Measurements from ENCODE around the gene IP6K2.

The IP6K2 gene

DNA sequence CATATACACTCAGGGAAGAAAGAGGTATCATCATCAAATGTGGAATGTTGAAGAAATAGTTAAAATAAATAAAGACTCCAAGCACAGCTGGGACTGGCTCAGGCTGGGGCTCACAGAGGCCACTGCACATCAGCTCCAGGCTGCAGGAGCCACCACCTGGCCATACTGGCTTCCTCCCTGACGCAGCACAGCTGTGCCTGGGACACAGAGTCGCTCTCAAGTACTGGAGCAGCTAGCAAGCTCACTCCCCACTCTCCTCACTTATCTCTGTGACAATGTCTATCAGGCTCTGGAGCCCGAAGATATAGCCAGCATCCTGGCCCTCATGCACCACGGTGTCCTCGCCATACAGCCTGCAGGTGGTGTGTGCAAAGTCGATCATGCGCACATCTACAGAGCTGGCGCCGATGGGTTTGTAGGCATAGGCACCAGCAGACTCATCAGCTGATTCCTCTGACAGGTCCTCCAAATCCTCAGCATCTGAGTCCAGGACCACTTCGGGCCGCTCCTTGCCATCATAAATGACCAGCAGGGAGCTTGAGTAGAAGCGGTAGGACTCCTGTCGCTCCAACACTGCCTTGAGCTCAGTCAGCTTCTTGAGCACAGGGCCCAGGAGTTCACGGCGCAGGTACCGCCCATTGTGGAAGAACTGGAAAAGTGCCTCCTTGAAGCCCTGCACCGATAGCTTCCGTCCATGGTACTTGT is 28.8 kb downstream of the IP6K2 start:
- TF ChIP-seq, protein P1, sequence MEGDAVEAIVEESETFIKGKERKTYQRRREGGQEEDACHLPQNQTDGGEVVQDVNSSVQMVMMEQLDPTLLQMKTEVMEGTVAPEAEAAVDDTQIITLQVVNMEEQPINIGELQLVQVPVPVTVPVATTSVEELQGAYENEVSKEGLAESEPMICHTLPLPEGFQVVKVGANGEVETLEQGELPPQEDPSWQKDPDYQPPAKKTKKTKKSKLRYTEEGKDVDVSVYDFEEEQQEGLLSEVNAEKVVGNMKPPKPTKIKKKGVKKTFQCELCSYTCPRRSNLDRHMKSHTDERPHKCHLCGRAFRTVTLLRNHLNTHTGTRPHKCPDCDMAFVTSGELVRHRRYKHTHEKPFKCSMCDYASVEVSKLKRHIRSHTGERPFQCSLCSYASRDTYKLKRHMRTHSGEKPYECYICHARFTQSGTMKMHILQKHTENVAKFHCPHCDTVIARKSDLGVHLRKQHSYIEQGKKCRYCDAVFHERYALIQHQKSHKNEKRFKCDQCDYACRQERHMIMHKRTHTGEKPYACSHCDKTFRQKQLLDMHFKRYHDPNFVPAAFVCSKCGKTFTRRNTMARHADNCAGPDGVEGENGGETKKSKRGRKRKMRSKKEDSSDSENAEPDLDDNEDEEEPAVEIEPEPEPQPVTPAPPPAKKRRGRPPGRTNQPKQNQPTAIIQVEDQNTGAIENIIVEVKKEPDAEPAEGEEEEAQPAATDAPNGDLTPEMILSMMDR (IDR thresholded peaks at IDR 0.05; ENCODE audit: low read length, missing control alignments) = no peak
- DNase-seq (ENCODE audit: low read depth) = no peak
- no peak overlapping the region for H3K4me3 ChIP-seq (replicated peaks; ENCODE audit: low read depth, low read length)

DNA sequence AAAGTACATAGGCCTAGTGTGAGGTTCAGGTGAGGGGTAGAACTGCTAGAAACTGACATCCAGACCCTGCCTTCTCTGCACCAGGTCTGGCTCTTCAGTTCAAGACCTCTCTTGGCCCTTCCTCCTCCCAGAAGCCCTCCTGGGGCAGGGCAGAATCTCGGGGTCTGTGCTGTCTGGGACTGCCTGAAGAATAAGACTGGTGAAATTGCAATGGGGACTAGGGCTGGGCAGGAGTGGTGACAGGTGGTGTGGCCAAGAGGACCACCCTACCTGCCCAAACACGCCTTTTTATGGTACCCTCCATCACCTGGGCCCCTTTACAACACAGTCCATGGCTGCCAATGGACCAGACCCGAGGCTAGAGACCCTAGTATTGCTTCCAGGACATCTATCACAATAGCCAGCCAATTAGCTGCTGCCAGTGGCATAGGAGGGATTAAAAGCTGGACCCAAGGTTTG is 29.8 kb downstream of the IP6K2 start:
- TF ChIP-seq, protein P1 (IDR thresholded peaks at IDR 0.05; ENCODE audit: low read length, missing control alignments) = no peak

DNA sequence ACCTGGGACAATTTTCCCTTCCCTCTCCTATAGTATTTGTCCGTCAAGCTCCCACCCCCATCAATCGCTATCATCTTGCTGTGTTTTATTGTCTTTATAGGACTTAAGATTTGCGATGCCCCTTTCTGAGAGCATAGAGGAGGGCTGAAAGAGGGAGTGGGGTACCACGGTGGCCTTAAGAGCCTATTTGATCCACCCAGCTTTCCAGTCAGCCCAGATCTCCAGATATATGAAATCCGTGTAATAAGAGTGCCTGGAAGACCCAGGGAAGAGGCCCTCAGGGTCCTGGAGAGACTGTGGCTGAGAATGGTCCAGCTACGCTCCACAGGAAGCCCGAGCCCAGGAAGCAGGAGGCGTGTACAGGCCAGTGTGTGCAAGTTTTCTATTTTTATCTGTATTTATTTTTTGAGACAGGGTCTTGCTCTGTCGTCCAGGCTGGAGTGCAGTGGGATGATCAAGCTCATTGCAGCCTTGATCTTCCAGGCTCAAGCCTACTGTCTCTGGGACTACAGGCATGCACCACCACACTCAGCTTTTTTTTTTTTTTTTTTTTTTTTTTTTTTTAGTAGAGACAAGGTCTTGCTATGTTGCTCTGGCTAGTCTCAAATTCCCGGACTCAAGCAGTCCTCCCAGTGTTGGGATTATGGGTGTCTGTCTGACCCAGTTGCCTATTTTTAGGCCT is 30.3 kb downstream of the IP6K2 start:
- no peak for DNase-seq (ENCODE audit: low read depth)
- TF ChIP-seq, protein P1 (IDR thresholded peaks at IDR 0.05; ENCODE audit: low read length, missing control alignments) = no peak
- H3K4me3 ChIP-seq (replicated peaks; ENCODE audit: low read depth, low read length) = no peak overlapping the region

More for the DNA sequence above, 29.8 kb downstream of the IP6K2 start:
- no peak for DNase-seq (ENCODE audit: low read depth)
- no peak overlapping the region for H3K4me3 ChIP-seq (replicated peaks; ENCODE audit: low read depth, low read length)

DNA sequence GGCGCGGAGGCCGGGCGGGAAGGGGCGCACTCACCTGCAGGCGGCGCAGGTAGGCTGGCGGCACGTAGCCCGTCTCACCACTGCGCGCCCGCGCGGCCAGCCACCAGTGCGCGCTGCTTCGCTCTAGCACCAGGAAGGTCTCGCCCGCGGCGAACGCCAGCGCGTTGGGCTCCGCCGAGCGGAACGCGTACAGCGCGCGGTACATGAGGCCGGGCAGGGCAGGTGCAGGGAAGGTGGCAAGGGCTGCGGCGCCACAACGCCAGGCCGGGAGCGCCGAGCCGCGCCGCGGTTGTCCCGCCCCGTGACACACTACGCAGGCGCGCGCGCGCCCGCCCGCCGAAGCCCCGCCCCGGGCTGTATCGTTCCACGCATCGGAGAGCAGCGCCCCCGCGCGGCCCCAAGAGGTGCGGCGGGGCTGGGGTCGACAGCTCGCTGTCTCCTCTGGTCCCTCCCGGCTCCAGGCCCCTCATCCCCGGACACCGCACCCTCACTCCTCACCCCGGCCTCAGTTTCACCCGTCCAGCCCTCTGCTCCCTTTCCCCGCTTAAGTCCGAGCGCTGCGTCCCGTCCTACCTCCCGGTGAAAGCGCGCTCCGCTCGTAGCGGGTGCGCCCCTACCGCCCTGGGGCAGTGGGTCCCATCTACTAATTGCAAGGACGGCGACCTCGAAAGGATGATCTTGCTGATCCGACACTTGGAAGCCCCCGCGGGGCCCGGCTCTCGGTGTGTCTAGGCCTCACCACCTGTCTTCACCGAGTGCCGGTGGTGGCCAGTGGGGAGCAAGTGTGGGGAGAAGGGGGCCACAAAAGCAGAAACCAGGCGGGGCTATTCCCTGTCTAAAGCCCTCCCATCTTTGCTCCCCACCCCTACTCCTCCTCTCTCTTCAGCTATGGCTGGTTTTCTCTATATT is 31.2 kb downstream of the IP6K2 start, which contains the start of gene NCKIPSD:
Gene NCKIPSD, minus strand, starts transcription at position 313 of the 909 bp plus-strand sequence. Its CDS starts 108 bp downstream, at position 205.
- TF ChIP-seq, protein P1 (IDR thresholded peaks at IDR 0.05; ENCODE audit: low read length, missing control alignments) = peak; percentile 55
- peak within 1 kb of the TSS; percentile 72 for H3K4me3 ChIP-seq (replicated peaks; ENCODE audit: low read depth, low read length)
- peak; percentile 79 for DNase-seq (ENCODE audit: low read depth)

DNA sequence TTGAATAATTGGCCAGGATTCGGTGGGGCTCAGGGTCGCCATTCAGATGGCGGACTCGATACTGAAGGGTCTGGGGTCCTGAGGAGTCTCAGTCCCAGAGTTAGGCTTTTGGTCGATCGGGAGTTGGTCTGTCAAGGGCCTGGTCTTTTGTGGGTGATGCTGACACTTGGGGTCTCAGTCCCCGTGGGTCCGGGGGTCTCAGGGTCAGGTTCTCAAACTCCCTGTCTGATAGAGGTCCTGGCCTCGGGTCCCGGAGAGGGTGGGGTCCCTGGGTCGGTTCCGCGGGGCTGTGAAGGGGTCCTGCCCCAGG is 31.8 kb downstream of the IP6K2 start:
- TF ChIP-seq, protein P1 (IDR thresholded peaks at IDR 0.05; ENCODE audit: low read length, missing control alignments) = no peak
- H3K4me3 ChIP-seq (replicated peaks; ENCODE audit: low read depth, low read length) = peak overlapping the region; percentile 72
- no peak for DNase-seq (ENCODE audit: low read depth)

DNA sequence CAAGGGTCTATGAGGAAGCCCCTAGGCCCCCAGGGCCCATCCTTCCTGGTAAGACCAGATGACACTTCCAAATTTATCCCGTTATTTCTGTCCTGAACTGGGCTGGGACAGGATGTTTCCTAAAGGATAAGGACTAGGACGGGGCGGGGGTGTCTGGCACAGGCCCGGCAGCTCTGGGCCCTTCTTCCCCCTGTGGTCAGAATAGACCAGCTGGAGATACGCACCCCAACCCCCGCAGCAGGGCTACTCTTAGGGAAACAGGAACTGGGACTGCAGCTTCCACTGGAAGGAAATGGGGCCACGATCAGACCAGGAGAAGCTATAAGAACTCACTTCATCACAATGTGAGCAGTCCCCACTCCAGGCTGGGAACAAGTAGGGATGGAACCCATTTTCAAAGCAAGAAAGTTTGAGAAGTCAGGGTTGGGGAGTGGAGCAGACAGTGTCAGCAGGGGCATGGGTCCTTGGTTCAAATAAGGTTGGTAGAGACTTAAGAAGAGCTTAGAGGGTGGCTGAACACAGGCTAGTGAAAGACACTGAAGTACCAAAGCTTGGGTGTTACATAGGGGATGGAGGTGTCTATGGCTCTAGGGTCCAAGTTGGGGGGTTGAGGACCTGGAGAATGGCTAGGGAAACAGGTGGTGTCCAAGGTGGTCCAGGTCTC is 32.4 kb downstream of the IP6K2 start:
- TF ChIP-seq, protein P1 (IDR thresholded peaks at IDR 0.05; ENCODE audit: low read length, missing control alignments) = no peak
- peak overlapping the region; percentile 72 for H3K4me3 ChIP-seq (replicated peaks; ENCODE audit: low read depth, low read length)
- DNase-seq (ENCODE audit: low read depth) = no peak

Data from fibroblast of pulmonary artery (primary cell).